CD1c-positive myeloid dendritic cell (primary cell): ENCODE data around the gene FTSJ1.

ENCODE experiments used
- DNase-seq: peaks from one replicate; pipeline ENCODE4 v3.0.0-alpha.2; 2016; ENCODE audit errors: extremely low spot score

Gene FTSJ1

DNA sequence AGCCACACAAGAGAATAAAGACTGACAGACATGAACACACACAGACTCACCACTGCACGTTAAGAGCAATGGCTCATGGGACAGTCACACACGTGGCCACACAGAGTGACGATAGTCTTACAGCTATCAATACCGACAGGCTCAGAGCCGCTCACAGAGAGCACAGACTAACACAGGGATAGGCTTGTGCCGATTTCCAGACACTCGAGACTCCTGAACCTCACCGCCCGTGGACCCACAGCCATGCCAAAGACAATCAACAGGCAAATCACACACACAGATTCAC, 5.2 kb upstream of the FTSJ1 start:
- DNase-seq: no peak

DNA sequence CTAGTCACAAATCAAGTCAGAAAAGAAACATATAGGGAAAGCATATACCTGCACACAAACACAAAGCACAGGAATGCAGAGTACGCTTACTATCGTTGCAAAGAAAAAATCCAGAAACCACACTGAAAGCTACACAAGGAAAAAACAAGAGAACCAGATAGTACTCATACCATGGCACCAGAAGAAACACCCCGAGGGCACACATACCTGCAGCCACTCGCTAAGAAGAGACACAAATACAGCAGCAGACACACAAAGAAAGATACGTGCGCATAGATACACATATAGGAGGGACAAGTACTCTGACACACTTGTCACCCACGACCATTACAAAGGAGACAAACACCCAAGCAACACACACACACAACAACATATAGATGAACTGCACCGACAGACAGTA, 4.5 kb upstream of the FTSJ1 start:
- DNase-seq: no peak

DNA sequence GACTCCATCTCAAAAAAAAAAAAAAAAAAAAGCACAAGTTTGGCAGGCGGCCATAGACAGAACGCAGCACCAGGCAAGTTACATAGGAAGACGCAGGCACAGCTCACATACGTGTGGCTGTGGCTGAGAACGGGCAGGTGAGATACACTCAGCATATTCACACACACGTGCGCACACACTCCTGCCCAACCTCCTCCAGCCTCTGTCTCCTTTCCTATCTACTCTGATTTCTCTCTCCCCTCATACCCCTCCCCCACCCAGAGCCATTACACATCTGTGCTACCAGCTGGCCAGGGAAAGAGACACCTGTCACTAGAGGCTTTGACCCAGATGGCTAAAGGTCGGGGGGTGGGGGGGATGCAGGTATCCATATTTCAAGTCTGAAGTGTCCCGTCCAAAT, 3.8 kb upstream of the FTSJ1 start:
- DNase-seq: no peak

DNA sequence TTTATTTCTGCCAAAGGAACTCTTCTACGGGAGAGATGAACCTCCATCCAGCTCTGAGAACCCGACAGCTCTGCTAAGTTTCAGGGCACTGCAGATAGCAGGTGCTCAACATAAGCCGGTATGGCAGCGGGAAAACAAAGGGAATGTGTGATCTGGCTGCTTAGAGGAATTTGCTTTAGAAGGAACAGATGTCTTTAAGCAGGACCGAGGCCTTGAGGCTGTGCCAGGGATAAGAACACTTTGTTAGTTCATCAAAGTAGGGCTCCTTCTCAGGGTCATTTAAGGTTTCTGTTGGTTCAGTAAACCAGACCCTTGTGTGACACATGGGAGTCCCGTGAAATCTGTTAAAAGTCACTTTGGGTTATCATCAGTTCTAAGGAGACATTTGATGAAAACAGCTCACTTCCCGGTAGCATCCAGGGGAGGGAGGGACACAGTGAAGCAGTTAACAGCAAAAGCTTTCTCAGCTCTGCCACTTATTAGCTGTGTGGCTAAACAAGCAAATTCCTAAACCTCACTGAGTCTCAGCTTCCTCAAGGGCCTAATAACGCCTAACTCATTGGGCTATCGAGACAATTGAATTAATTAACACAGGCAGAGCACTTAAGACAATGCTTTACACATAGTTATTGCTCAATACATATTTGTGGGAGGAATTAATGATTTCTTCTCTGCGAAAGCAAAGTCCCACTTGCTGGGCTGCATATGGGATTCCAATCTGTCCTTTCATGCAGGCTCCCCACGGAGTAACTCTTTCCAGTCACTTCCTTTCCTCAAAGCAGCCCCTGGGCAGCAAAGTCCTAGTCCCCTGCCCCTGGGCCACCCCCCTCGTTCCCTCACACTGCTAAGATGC, 2.9 kb upstream of the FTSJ1 start:
- DNase-seq: no peak

DNA sequence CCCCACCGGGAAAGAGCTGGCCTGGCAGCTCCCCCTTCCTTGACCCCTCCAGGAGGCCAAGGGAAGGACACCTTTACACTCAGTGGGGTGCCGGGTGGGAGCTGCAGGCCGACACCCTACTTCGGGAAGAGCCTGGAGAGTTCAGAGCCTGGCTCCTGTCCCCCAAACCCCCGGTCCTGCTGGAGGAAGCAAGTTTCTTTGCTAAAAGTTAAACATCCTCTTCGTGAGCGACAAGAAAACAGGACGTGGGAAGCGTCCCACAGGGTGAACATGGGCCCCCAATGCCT, 2.4 kb upstream of the FTSJ1 start:
- DNase-seq: no peak

DNA sequence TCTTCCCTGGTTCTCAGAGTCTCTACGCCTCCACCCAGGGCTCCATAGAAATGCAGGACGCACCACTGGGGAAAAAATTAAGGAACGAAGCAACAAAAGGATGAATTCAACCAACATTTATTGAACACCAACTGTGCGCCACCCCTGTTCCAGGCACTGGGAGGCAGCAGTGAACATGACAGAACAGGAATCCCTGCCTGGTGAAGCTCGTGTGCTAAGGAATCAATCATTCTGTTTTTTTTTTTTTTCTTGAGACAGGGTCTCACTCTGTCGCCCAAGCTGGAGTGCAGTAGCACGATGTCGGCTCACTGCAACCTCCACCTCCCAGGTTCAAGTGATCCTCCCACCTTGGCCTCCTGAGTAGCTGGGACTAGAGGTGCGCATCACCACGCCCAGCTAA, 1.9 kb upstream of the FTSJ1 start:
- DNase-seq: no peak

DNA sequence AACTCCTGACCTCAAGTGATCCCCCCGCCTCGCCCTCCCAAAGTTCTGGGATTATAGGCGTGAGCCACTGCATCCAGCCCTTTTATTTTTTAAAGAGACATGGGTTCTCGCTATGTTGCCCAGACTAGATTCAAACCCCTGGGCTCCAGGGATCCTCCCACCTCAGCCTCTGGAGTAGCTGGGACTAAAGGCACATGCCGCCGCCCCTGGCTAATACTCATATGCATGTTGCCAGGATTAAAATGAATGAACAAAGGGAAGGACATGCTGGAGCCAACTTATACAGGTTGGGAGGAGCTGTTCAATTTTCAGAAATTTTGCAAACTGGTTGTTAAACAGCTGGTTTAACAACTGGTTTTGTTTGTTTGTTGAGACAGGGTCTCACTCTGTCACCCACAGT, 1.4 kb upstream of the FTSJ1 start:
- DNase-seq: no peak

DNA sequence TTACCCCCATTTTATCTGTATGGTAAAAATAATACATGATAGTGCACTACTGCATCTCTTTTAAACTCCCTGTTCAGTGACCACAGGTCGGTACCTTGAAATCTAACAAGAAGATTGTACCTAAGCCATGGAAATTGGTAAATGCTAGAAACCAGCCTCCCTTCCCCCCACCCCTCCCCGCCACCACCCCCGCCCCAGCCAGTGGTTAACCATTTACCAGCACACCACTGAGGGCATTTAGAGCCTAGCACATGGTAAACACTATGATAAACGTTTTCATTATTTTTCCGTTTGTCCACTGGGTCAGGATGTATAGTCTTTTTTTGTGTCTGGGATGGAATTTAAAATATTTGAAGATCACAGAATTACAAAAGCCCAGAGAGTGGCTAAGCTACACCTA, 703 bp upstream of the FTSJ1 start:
- DNase-seq: peak; percentile 1

DNA sequence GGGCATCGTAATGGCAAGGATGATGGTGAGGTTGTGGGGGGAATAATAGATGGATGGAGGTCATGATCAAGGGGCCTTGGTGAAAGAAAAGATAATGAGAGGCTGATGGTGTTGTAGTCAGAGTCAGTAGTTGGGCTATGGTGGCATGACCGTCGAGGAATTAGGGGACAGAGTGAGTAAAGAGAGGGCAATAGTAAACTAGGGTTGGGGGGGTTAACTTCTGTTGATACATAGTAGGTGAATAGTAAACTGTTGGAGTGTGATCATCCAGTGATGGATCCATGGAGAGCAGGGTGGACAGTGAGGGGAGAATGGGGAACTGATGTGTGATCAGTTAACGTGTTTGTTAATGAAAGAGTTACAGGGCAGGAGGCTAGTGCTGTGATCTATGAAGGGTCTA, 920 bp downstream of the FTSJ1 start:
- DNase-seq: no peak

DNA sequence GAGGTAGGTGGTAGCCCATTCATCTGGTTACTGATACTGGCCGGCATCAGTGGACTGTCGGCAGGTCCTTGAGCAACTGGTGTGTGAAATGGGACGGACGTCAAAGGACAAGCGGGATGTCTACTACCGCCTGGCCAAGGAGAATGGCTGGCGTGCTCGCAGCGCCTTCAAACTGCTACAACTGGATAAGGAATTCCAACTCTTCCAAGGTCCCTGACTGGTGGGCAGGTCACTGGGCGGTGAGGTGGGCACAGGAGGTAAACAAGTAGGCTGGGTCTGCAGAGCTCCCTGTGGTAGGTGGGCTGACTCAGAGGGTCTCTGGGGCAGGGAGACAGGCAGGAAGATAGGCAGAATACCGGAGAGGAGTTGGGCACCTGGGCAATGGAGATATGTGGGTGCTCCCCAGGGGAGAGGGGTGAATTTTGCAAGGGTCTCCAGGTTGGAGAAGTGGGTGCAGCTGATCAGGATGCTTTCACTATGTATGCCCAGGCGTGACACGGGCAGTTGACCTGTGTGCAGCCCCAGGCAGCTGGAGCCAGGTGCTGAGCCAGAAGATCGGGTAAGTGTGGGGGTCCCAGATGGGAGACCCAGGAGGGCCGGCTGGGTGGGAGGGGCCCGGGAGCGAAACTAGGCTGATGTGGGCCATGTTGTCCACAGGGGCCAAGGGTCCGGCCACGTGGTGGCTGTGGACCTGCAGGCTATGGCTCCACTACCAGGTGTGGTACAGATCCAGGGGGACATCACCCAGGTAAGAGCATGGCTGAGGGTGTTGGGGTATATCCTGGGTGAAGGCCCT, 2.2 kb downstream of the FTSJ1 start:
- DNase-seq: no peak

DNA sequence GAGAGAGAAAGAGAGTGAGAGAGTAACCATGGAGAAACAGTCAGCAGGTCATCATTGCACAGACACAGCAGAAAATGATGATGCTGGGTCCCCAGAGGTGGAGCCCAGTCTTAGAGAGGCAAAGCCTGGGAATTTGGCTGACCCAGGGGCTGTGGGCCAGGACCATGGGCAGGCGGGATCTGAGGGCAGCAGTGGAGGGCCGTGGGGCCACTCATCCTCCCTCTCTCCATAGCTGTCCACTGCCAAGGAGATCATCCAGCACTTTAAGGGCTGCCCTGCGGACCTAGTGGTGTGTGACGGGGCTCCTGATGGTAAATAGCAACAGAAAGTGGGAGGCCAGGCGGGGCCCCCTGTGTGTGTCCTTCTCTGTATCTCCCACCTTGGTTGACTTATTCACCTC, 2.8 kb downstream of the FTSJ1 start:
- no peak for DNase-seq

DNA sequence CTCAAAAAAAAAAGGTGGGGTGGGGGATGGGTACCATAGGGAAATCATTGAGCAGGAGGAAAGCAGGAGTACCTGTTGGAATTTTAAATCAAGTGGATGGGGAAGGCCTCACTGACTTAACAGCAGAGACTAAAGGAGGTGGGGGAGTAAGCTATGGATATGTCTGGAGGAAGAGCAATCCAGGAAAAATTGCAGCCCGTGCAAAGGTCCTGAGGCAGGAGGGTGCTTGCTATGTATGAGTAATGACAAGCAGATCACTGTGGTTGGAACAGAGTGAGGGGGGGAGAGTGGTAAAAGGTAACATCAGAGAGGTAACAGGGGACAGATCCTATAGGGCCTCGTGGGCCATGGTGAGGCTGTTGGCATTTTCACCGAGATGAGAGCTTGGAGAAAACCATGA, 4.1 kb downstream of the FTSJ1 start:
- no peak for DNase-seq

DNA sequence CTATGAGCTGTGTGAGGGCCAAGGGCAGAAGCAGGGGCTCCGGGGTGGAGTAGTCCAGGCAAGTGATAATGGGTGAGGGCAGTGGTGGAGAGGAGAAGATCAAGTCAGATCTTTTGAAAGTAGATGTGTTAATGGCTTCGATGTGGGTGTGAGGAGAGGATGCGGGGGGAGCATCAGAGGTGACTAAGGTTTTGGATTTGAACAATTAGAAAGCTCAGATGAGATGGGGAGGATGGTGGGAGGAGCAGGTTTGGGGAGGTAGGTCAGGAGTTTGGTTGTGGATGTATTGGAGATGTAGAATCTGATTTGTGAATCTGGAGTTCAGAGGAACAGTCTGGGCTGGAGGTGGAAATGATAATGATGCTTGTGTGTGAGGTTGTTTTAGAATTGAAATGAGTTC, 4.6 kb downstream of the FTSJ1 start:
- DNase-seq: no peak

DNA sequence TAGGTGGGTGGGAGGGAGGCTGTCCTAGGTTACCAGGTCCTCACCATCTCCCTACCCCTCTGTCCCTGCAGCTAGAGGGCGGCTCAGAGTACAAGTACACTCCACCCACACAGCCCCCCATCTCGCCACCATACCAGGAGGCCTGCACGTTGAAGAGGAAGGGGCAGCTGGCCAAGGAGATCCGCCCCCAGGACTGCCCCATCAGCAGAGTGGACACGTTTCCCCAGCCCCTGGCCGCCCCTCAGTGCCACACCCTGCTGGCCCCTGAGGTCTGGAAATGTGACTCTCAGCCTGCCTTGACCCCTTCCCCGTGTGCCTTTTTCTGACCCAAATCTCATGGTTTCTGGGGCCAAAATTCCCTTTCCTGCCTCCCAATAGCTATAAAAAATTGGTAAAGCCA, 6.5 kb downstream of the FTSJ1 start:
- DNase-seq: no peak

DNA sequence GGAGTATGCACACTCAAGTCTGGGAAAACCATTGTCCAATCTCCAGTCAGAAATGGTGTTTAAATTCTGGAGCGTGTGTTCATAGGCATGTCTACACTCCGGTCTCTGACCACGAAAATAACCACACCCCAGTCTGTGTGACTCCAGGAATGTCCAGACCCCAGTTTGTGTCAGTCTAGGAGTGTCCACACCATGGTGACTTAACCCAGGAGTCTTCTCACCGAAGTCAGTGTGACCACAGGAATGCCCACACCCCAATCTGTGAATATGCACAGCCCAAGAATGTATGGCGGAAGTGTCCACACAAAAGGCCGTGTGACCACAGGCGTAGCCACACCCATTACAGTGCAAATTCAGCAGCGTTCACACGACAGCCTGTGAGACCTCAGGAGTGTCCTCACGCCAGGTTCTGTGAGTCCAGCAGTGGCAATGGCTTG, 11.4 kb downstream of the FTSJ1 start:
- DNase-seq: peak; percentile 35

DNA sequence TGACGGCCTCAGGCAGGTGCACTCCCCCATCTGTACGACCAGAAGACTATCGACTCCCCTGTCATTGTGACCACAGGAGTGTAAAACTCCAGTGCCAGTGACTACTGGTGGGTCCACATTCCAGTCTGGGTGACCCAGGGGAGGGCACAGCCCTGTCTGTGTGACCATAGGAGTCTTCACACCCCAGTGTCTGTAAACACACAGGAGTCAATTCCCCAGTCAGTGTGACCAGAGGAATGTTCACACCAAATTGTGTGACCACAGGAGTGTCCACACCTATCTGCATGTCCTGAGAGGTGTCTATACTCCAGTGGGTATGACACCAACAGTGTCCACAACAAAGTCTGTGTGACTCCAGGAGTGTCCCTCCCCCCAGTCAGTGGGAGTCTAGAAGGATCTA, 12.0 kb downstream of the FTSJ1 start:
- no peak for DNase-seq

DNA sequence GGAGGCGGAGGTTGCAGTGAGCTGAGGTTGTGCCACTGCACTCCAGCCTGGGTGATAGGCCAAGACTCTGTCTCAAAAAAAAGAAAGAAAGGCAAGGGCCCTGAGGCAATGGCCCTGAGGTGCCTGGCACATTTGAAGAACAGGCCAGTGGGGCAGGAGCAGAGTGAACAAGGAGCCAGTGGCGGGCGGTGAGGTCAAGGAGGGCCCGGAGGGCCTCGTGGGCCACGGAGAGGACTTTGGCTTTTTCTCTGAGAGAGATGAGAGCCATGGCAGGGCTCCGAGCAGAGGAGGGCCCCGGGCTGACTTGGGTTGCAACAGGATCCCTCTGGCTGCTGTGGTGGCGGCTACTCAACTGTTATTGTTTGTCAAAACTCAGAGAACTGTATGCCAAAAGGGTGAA, 13.3 kb downstream of the FTSJ1 start:
- DNase-seq: no peak

DNA sequence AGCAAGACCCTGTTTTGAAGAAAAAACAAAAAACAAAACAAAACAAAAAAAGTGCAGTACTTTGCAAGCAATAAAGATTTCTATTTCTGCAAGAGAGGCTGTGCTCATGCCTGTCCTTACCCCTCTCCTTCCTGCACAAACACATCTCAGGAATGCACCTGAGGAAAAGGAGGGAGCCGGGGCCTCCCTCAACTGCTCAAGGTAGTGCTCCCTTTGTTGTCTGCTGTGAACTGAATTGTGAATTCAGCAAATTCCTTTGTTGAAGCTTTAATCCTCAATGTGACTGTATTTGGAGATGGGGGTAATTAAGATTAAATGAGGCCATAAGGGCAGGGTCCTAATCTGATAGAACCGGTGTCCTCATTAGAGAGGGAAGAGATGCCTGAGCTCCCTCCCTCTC, 13.9 kb downstream of the FTSJ1 start:
- no peak for DNase-seq

DNA sequence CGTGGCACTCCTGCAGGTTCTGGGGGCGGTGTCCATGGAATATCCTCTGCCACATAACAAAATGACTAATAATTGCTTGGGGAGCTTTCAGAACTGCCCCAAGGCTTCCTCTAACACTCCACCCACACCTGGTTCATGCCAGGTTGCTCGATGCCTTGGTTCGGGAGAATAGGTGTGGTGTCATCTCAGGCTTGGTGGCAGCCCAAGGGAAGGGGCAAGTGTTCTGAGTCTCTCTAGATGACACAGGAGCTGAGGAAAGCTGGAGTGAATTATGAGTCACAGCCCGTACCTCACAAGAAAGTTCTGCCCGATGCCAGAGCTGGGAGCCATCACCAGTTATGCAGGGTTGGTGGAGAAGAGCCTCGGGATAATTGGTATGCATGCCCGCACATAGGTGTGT, 14.7 kb downstream of the FTSJ1 start:
- no peak for DNase-seq

DNA sequence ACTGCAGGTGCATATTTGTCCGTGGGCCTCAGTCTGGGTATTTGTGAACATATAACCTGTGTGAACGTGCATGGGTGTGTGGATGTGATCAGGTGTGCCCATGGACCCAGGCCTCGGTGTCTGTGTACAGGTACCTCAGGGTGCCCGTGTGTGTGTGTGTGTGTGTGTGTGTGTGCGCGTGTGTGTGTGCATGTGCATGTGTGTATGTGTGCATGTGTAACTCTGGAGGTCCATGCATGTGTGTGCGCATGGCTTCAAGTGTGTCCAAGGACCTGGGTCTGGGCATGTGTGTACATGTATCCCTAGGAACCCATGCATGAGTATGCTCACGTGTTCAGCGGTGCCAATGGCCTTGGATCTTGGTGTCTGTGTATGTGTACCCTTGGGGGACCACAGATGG, 15.8 kb downstream of the FTSJ1 start:
- DNase-seq: no peak

DNA sequence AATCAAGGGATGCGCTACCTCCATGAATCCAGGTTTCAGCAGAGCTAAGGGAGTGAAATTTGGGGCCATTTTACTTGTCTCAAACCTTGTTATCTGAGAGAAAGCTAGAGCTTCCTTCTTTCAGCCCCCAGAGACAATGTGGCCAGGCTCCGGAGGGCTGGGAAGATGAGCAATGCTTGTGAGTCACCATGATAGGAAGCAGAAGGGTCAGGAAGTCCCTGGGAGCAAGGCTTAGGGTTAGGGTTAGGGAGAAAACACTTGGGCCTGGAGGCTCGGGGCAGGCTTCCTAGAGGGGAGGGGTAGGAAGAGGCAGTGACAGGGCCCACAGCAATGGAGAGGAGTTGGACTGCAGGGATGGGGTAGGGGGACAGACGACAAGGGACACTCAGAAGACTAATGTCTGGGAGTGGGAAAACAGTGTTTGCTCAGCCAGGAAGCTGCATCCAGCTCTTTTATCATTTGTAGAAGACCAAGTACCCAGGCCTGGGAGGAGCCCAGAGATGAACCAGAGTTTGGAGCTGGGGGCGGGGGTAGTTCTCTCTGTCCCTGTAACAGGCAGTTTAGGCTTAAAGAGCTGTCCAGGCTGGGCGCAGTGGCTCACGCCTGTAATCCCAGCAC, 16.4 kb downstream of the FTSJ1 start:
- DNase-seq: peak; percentile 50

DNA sequence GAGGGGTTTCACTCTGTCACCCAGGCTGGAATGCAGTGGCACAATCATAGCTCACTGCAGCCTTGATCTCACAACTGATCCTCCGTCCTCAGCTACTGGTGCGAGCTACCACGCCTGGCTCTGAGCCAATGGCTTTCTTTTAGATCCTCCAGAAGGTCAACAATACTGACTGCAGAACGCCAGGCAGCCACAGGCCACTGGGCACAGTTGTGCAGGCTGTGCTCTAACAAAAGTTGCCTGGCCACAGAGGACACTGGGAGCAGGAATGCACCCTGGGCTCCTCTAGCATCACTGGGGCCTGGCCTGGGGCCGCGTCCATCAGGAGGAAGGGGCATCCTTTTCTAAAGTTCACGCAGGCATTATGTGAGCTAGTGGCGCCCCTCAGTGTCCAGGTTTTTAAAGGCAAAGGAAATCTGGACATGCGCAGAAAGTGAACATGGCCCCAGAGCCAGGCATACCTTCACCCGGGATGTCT, 17.9 kb downstream of the FTSJ1 start:
- peak; percentile 9 for DNase-seq

DNA sequence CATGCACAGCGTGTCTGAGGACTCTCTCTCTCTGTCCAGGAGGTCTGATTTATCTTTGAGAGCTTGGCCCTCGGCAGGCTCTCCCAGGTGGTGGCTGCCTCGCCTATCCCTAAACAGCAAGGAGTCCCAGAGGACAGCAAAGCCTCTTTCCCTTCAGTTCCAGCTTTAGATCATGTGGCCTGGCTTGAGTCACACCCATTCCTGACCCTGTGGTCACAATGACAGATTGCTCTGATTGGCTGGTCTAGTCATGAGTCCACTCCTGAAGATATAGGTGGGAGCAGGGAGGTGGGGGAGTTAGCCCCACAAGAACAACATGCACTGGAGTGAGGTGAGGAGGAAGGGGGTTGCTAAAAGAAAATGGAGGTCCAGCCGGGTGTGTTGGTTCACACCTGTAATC, 20.7 kb downstream of the FTSJ1 start:
- DNase-seq: no peak
